Measurements from ENCODE around the gene ADAMTS9.

DNA sequence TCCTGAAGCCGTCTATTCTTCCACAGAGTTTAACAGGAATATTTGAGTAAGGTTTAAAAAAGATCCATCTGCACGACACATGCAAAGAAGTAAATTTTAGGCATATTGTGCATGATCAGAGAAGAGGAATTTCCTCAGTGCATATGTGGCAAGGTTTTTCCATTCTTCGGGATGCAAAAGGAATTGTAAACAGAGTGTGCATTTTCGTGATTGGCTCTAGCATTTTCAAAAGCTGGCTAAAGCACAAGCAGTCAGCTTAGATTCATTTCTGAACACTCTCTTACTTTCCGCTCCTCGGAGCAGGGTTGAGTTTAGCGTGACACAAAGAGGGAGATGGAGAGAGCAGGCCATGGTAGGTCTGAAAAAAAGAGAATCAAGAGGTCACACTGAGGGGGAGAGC lies 128.2 kb downstream of the ADAMTS9 start:
- TF ChIP-seq, protein P1, sequence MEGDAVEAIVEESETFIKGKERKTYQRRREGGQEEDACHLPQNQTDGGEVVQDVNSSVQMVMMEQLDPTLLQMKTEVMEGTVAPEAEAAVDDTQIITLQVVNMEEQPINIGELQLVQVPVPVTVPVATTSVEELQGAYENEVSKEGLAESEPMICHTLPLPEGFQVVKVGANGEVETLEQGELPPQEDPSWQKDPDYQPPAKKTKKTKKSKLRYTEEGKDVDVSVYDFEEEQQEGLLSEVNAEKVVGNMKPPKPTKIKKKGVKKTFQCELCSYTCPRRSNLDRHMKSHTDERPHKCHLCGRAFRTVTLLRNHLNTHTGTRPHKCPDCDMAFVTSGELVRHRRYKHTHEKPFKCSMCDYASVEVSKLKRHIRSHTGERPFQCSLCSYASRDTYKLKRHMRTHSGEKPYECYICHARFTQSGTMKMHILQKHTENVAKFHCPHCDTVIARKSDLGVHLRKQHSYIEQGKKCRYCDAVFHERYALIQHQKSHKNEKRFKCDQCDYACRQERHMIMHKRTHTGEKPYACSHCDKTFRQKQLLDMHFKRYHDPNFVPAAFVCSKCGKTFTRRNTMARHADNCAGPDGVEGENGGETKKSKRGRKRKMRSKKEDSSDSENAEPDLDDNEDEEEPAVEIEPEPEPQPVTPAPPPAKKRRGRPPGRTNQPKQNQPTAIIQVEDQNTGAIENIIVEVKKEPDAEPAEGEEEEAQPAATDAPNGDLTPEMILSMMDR (IDR thresholded peaks at IDR 0.05; ENCODE audit: poor library complexity, severe bottlenecking): no peak
- no peak for TF ChIP-seq POLR2AphosphoS5 (IDR thresholded peaks at IDR 0.05)
